ENCODE data around the gene ZNF267.
"Not testable (repeated sequence)": the region's sequence is repeated elsewhere in the genome, so short reads cannot be mapped to it uniquely, and the experiment has no call there.

The ZNF267 gene

DNA sequence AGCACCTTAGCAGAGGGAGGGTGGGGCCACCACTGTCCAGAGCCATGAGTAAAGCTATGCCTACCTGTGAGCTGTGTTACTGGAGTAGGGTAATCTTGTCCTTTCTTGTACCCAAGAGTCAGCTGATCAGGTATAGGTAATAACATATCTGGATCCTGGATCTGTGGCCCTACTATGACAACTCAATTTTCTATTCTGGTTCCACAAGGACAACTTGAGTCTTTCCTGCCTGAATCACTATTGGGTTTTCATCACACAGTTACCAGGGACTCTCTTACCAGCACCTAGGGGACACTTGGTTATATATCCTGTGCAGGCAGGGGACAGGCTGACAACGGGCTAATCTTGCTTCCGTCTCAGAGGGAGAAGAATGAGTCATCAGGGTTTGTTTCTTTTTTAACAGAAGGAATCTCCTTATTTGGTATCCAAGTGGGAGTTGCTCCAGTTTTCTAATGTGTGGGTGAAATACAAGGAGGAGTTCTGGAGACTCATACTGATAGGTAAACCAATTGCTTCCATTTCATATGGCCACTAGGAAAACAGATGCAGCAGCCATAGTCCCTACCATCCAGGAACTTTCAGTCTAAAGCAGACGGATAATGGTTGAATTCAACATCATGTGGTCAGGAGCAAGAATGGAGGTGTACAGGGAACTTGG is 6.8 kb downstream of the ZNF267 start:
- no peak for DNase-seq

DNA sequence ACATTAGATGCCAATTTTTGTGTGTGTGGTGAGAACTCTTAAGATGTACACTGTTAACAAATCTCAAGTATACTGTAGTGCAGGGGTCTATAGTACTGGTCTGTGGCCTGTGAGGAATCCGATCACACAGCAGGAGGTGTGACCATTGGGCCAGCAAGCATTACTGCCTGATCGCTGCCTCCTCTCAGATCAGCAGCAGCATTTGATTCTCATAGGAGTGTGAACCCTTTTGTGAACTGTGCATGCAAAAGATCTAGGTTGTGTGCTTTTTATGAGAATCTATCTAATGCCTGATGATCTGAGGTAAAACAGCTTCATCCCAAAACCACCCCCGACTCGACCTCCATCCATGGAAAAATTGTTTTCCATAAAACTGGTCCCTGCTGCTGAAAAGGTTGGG is 12.6 kb downstream of the ZNF267 start:
- no peak for DNase-seq

DNA sequence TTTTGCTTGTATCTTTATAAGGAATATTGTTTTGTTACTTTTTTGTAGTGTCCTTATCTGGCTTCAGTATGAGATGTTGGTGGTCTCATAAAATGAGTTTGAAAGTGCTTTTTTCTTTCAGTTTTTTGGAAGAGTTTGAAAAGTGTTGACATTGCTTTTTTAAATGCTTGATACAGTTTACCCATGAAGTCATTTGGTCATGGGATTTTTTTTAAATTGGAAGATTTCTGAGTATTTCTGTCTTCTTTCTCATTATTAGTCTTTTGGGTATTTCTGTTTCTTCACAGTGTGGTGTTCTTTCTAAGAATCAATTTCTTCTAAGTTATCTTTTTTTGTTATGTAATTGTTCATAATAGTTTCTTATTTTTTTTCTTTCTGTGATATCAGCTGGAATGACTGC is 15.1 kb downstream of the ZNF267 start:
- no peak for DNase-seq

DNA sequence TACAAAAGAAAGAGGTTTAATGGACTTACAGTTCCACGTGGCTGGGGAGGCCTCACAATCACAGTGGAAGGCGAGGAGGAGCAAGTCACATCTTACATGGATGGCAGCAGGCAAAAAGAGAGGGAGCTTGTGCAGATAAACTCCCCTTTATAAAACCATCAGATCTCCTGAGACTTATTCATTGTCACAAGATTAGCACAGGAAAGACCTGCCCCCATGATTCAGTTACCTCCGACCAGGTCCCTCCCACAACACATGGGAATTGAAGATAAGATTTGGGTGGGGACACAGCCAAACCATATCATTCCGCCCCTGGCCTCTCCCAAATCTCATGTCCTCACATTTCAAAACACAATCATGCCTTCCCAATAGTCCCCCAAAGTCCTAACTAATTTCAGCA is 18.5 kb downstream of the ZNF267 start:
- not testable (repeated sequence) for DNase-seq

DNA sequence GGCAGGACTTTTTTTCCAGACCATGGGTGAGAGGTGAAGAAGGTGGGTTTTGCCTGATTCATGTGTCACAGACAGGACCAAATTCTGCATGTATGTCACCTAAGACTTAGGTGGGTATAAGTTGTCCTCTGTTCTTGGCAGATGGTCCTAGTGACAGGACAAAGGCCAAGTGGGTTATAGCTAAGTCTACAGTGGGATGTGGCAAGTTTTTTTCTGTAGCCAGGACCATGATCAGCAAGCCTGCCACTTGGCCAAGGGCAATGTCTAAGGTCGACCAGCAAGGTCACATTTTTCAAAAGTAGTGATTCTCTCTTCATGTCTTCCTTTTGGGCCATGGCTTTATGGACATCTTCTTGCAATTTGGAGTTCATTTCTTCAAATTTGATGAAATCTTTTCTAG is 20.2 kb downstream of the ZNF267 start:
- no peak for DNase-seq

DNA sequence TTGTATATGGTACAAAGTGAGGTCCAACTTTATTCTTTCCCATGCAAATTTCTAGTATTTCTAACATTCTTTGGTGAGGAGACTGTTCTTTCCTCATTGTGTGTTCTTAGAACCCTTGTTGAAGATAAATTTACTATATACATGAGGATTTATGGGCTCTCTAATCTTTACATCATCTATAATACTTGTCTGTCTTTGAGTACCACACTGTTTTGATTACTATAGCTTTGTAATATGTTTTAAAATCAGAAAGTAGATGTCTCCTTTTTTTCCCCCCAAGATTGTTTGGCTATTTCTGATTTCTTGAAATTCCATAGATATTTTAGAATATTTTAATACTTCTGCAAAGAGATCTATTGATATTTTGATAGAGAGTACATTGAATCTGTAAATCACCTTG is 23.7 kb downstream of the ZNF267 start:
- DNase-seq = no peak

DNA sequence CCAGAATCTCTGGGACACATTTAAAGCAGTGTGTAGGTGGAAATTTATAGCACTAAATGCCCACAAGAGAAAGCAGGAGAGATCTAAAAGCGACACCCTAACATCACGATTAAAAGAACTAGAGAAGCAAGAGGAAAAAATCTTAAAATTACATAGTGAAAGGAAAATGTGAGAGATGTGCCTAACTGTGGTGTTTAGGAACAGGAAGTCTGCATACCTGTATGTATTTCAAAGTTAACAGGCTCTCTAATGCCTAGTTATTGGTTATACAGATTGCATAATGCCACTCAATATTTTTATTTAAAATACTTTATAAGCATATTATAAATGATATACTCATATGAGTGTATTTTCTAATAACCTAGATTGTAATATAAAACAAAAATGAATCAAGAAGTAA is 25.9 kb downstream of the ZNF267 start:
- DNase-seq = no peak

- not testable (repeated sequence) for DNase-seq
These were observed 31.0 kb downstream of the ZNF267 start for GRCh38 chr16:31904571-31904970.

- DNase-seq = no peak
These were observed 40.1 kb downstream of the ZNF267 start for GRCh38 chr16:31913668-31914067.

DNA sequence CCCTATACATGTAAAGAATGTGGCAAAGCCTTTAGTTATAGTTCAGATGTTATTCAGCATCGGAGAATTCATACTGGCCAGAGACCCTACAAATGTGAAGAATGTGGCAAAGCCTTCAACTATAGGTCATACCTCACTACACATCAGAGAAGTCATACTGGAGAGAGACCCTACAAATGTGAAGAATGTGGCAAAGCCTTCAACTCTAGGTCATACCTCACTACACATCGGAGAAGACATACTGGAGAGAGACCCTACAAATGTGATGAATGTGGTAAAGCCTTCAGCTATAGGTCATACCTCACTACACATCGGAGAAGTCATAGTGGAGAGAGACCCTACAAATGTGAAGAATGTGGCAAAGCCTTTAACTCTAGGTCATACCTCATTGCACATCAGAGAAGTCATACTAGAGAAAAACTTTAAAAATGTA is 42.5 kb downstream of the ZNF267 start:
- DNase-seq = no peak

DNA sequence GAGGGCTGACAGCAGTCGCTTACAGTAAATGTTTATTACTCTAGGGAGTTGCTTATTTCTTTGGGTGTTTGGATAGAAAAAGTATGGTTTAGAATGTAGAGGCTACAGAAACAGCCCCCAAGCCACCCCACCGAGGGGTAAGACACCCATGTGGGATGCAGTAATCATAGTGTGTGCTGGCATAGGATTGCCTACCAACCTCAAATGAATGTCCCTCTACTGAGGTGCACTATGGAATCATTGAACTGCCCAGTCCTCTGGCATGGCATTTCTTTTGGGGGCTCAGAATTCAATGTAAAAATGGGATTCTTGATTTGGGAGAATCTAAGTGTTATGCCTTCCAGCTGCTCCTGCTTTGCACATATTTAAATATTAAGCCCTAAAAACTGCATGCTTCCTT is 46.8 kb downstream of the ZNF267 start:
- DNase-seq = no peak

GRCh38 chr16:31951806-31952205 is 78.2 kb downstream of the ZNF267 start:
- not testable (repeated sequence) for DNase-seq

GRCh38 chr16:31952206-31952605 is 78.6 kb downstream of the ZNF267 start:
- DNase-seq = not testable (repeated sequence)

DNA sequence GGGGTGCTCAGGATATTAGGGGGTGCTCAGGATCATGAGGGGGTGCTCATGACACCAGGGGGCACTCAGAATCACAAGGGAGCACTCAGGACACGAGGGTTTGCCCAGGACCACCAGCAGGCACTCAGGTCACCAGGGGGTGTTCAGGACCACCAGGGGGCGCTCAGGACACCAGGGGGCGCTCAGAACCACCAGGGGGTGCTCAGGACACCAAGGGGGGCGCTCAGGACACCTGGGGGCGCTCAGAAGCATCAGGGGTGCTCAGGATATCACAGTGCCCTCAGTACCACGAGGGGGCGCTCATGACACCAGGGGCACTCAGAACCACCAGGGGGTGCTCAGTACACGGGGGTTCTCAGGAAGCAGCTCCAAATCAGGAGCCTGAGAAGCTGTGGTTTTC is 82.6 kb downstream of the ZNF267 start:
- DNase-seq = not testable (repeated sequence)

GRCh38 chr16:31960186-31960910 is 86.7 kb downstream of the ZNF267 start:
- not testable (repeated sequence) for DNase-seq
